Psoas muscle (tissue), 8 donors: Measurements from ENCODE around the gene EPHA1. TPM values are rescaled to one million over a fixed set of nuclear protein-coding genes. Genes with fewer than 3 reads are reported as not detected.
A peak's percentile ranks its signal among the peaks of the same experiment; 100 is the strongest.

Source experiments
- ATAC-seq, 4 donors: fragments of 200-7000 bp; cut with Tn5 transposase; one replicate each; pipeline ENCODE4 v1.9.1; 2020; ENCODE audit warnings: moderate library complexity in 3 of 4, mild to moderate bottlenecking in 2 of 4
- DNase-seq, 2 donors: peaks; one replicate each; pipeline ENCODE4 v3.0.0-alpha.2; 2020
- H3K27ac ChIP-seq: fragments of 200-600 bp; one replicate; pipeline ENCODE4 v1.8.0; 2022
- H3K27me3 ChIP-seq, 3 donors: fragments of 200-600 bp in 1 of 3; one replicate each; pipeline versions ENCODE4 v1.6.1 to v1.8.0; 2013 to 2022; ENCODE audit warnings: low read length in 2 of 3, mild to moderate bottlenecking in 2 of 3, moderate library complexity in 1 of 3; ENCODE audit not compliant: insufficient read depth in 3 of 3
- H3K36me3 ChIP-seq, 2 donors: fragments of 200-600 bp in 1 of 2; one replicate each; pipeline versions ENCODE4 v1.6.1 to v1.8.0; 2013 to 2022; ENCODE audit warnings: low read depth in 1 of 2, mild to moderate bottlenecking in 1 of 2, moderate library complexity in 1 of 2; ENCODE audit not compliant: insufficient read depth in 1 of 2
- H3K4me1 ChIP-seq: fragments of 200-600 bp; one replicate; pipeline ENCODE4 v1.8.0; 2022
- H3K4me3 ChIP-seq: fragments of 200-600 bp; one replicate; pipeline ENCODE4 v1.8.0; 2022; ENCODE audit warnings: mild to moderate bottlenecking
- H3K9me3 ChIP-seq: fragments of 200-600 bp; one replicate; pipeline ENCODE4 v1.8.0; 2022
- CTCF ChIP-seq: fragments of 200-600 bp; IDR thresholded peaks from one replicate; pipeline ENCODE4 v1.8.0; 2022; ENCODE audit warnings: antibody characterized with exemption
- WGBS, 3 donors: extraction: QIAGEN DNeasy Blood & Tissue Kit; methylation state at CpG; one replicate each; pipeline versions ENCODE4 v1.1.6 to v1.1.7; 2013; 5-methylcytosine and 5-hydroxymethylcytosine counted together
- intact Hi-C, 2 donors: fragments of 100-400 bp; cut with DNase I; formaldehyde crosslinking; loops; one replicate each; pipeline versions ENCODE4 v1.11.0 to v1.14.2; 2022
- polyA plus RNA-seq, 3 donors: library from polyadenylated mRNA; stranded (reverse); fragments of 200-250 nt; gene quantifications; one replicate each; pipeline ENCODE4 v1.2.3, GENCODE V29; 2013
- total RNA-seq, 4 donors: library from RNA; stranded (reverse); fragmentation: NEBNext Ultra II Directional in 2 of 4; extraction: Animal tissue kit (Norgen Biotek cat#: 25700) in 2 of 4; gene quantifications; one replicate each; pipeline versions ENCODE4 v1.2.1 to v1.2.4, GENCODE V29; 2021 to 2023
- donor health status: healthy with polysubstance abuse.
- donor health status: DM: no; HTN: no; CAD: no; lungs with moderate emphysema.
- donor health status: Bipolar disorder and iron deficiency.
- donor health status: healthy.
- donor health status: DM: yes; HTN: yes; CAD: no.
- donor health status: DM: no; HTN: no; CAD: no.
- donor health status: DM: no; HTN: no; CAD: no.
- donor health status: DM: yes; HTN: yes; CAD: no.

EPHA1 gene
- total and polyA plus RNA-seq, 7 donors, result 0.07 to 0.38 (median 0.20) TPM; not detected in 3

DNA sequence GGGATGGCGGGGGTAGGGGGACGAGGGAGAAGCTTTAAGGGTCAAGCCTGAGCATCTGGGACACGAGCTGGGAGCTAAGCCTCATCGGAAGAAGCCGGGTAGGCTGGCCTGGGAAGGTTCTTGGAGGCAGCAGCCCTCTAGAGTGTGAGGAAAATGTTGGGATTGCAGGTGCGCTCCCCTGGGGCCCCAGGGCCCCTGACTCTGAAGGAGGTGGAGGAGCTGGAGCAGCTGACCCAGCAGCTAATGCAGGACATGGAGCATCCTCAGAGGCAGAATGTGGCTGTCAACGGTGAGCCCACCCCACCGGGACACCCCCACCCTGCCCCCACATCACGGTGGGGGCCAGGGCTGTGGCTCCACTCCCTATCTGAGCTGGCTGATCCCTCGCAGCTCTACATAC is 20.6 kb downstream of the EPHA1 start:
- no peak for ATAC-seq
- Histone ChIP-seq H3K4me1 (peaks cover 46% of the 10 kb centered on the region), H3K4me3 (no peak overlapping the region), H3K27me3 (no peaks in the 10 kb centered on the region), H3K9me3 (no peaks in the 10 kb centered on the region), H3K36me3 (peaks cover 16 to 79% of the 10 kb centered on the region in 2 donors), H3K27ac (no peak overlapping the region)
- intact Hi-C loops, result no loop called here
- TF ChIP-seq CTCF, result no peak
- 66 to 77% (median 72%) methylated on average over 10 of the region's 10 CpGs for WGBS, 3 donors
- no peak for DNase-seq

DNA sequence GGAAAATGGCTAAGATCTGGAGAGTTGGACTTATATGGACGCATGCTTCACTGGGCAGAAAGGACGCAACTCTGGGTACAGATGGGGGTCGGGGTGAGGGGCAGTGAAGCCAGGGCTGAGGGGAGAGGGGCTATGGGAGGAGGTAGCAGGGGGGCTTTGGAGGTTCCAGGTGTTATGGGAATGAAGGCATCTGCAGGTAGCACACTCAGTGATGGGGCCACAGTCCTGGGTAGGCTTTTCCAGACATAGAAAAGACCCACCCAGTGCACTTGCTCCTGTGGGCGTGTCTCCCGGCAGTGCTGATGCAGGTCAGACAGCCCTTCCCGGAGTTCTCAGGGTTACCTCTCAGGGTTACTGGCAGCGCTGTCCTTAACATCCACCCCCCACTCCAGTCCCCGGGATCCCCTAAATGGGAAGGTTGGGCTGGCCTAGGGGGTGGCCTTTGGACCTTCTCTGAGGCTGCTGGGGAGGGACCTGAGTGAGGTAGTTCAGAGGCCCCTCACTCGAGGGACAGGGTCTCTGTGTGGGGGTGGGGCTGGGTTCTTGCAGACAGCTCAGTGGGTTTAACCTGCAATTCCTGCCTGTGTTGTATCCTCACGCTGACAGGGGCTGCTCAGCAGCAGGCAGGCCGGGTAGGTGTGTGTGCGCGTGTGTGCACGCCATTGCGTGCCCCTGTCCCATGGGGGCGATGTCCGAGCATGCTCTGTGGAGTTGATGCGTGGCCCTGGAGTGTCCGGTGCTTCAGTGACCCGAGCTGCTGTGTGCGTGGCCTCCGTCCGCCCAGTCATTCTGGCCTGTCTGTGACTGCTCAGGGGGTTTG is 21.3 kb downstream of the EPHA1 start:
- H3K4me1 ChIP-seq, result peaks cover 52% of the 10 kb centered on the region

GRCh38 chr7:143385891-143386781 is 22.5 kb downstream of the EPHA1 start:
- TF ChIP-seq CTCF, result no peak
- Histone ChIP-seq H3K4me1 (peaks cover 51% of the 10 kb centered on the region), H3K27ac (no peak overlapping the region), H3K4me3 (peak overlapping the region; percentile 2), H3K36me3 (peaks cover 22 to 70% of the 10 kb centered on the region in 2 donors), H3K27me3 (no peaks in the 10 kb centered on the region), H3K9me3 (no peaks in the 10 kb centered on the region)
- intact Hi-C loops, result no loop called here
- DNase-seq (peak in 1 of 2 donors; percentile 64), ATAC-seq (no peak)
- WGBS, 3 donors, result 33 to 49% (median 48%) methylated on average over 19 of the region's 19 CpGs

More for the DNA sequence above, 21.3 kb downstream of the EPHA1 start:
- no peak for DNase-seq
- Histone ChIP-seq H3K4me3 (no peak overlapping the region), H3K27ac (no peak overlapping the region), H3K9me3 (no peaks in the 10 kb centered on the region), H3K36me3 (peaks cover 22 to 78% of the 10 kb centered on the region in 2 donors), H3K27me3 (no peaks in the 10 kb centered on the region)
- intact Hi-C loops, result no loop called here
- ATAC-seq, result no peak
- no peak for TF ChIP-seq CTCF
- WGBS, 3 donors, result 82 to 91% (median 85%) methylated on average over 23 of the region's 23 CpGs

DNA sequence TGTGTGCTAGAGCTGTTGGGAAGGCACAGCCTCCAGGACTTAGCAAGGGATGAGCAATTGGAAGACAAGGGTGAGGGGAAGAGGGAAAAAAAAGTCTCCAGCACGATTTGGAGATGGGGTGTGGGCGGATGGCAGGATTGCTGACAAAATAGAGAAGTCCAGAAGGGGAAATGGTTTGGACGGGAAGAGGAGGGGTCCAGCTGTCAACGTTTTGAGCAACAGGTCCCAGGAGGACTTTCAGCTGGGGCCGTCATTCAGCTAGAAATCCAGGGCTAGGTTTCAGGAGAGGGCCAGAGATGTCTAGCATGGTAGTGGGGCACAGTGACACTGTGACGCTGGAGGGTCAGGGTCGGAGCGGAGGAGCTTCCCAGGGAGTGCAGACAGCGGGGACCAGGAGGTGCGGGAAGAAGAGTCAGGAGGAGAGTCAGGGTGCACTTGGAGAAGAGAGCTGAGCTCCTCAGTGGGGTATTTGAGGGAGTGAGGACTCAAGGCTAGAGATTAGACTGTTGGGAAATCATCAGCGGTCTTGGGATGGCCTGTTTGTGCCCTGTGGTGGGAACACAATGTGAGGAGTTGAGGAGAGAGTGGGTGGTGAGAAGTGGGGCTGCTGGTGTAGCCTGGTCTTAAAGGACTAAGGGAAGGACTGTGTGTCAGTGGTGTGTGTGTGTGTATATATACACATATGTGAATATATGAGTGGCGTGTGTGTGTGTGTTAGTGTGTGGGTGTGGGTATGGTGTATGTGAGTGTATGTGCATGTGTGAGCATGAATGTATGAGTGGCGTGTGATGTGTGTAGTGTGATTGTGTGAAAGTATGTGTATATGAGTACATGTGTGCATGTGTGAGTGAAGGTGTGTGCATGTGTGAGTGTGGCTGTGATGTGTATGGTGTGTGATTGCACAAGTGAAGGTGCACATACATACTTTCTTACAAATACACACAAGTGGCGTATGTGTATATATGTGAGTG is 23.7 kb downstream of the EPHA1 start:
- intact Hi-C loops, result loop anchor here (5.0 kb wide), 2 partner anchors 32 to 68 kb away; partner anchors contain the start of gene CLCN1 (in 1 of the 2)
- H3K36me3 ChIP-seq, result peaks cover 22 to 58% of the 10 kb centered on the region in 2 donors

More for the DNA sequence above, 23.7 kb downstream of the EPHA1 start:
- 53 to 65% (median 55%) methylated on average over 14 of the region's 14 CpGs for WGBS, 3 donors
- no peak for TF ChIP-seq CTCF
- ATAC-seq (no peak), DNase-seq (peak in 1 of 2 donors; percentile 60)
- Histone ChIP-seq H3K9me3 (no peaks in the 10 kb centered on the region), H3K27me3 (no peaks in the 10 kb centered on the region), H3K27ac (peak overlapping the region; percentile 100), H3K4me3 (peak overlapping the region; percentile 98), H3K4me1 (peaks cover 45% of the 10 kb centered on the region)
